HFF-Myc (cell line): ENCODE results near the gene SORCS2.

Experiments used
- DNase-seq: peaks from one replicate; pipeline ENCODE4 v3.0.0-alpha.2; 2011; ENCODE audit warnings: low read depth; ENCODE audit errors: extremely low read depth
- H3K4me3 ChIP-seq: replicated peaks from 2 replicates; pipeline ENCODE4 v1.5.1; 2011; ENCODE audit warnings: low read depth, mild to moderate bottlenecking, control low read depth, low read length
- TF ChIP-seq, protein P1 (sequence below): IDR thresholded peaks from 2 replicates; pipeline ENCODE4 v1.5.1; 2012; ENCODE audit warnings: mild to moderate bottlenecking, low read depth, low read length, control low read depth; ENCODE audit errors: missing control alignments

SORCS2 gene

GRCh38 chr4:7772711-7773385 is 580.5 kb downstream of the SORCS2 start:
- no peak for DNase-seq
- no peak overlapping the region for H3K4me3 ChIP-seq
- TF ChIP-seq, protein P1, sequence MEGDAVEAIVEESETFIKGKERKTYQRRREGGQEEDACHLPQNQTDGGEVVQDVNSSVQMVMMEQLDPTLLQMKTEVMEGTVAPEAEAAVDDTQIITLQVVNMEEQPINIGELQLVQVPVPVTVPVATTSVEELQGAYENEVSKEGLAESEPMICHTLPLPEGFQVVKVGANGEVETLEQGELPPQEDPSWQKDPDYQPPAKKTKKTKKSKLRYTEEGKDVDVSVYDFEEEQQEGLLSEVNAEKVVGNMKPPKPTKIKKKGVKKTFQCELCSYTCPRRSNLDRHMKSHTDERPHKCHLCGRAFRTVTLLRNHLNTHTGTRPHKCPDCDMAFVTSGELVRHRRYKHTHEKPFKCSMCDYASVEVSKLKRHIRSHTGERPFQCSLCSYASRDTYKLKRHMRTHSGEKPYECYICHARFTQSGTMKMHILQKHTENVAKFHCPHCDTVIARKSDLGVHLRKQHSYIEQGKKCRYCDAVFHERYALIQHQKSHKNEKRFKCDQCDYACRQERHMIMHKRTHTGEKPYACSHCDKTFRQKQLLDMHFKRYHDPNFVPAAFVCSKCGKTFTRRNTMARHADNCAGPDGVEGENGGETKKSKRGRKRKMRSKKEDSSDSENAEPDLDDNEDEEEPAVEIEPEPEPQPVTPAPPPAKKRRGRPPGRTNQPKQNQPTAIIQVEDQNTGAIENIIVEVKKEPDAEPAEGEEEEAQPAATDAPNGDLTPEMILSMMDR = no peak

DNA sequence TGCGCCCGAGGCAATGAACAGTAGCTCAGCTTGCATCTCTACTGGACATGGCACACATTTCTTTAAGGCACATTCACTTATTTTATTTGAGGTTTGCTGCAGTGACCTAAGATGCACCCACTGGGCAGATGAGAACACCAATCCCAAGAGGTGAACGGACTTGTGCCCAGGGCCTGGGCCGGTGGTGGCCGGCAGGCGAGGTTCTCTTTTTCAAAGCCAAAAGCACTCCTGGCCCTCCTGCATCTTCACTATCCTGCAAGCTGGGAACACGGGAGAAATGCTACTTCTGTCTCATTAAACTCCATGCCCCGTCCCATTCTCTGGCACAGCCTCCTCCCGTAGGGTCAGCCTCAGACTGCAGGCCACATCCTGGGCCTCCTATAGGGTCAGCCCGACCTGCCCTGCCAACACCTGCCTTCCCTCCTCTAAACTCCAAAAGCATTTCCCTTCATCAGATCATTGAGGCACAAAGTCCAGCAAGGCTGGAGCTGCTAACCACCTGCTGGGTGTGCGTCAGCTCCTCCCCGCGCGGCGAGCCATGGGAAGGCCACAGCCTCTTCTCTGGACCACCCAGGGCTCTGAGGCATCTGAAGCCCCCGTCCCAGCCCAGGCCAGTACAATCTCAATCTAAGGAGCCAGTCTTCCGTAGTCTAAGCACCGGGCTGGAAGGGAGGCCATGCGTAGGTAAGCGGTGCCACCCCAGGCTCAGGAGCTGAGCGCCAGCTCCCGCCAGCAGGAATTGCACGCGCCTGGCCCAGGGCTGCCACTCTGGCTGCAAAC is 581.3 kb downstream of the SORCS2 start:
- no peak overlapping the region for H3K4me3 ChIP-seq
- no peak for DNase-seq
- TF ChIP-seq, protein P1 = no peak

- no peak overlapping the region for H3K4me3 ChIP-seq
- TF ChIP-seq, protein P1 = no peak
- DNase-seq = no peak
Observed at GRCh38 chr4:7774301-7775294, 582.3 kb downstream of the SORCS2 start.

DNA sequence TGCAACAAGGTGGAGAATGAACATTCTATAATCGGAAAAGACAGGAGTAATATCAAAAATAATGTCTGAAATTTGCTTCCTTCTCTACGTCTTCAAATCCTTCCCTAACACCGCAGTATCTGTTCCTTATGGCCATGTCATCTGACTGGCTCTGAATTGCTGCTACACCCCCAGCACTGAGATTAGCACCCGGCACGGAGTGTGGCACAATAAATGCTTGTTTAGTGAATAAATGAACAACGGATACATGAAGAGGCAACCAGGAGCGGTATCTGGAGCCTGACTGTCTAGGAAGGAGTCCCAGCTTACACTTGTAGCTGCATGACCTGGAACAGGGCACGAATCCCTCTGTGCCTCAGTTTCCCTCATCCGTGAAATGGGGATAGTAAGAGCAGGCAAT is 583.1 kb downstream of the SORCS2 start:
- TF ChIP-seq, protein P1 = no peak
- no peak overlapping the region for H3K4me3 ChIP-seq
- DNase-seq = no peak

GRCh38 chr4:7777017-7777710 is 584.8 kb downstream of the SORCS2 start:
- H3K4me3 ChIP-seq = no peak overlapping the region
- TF ChIP-seq, protein P1 = no peak
- DNase-seq = no peak
